ENCODE results near the gene SLC39A3. TPM values are rescaled to one million over a fixed set of nuclear protein-coding genes. Genes with fewer than 3 reads are reported as not detected.

SLC39A3 gene
- total and polyA plus RNA-seq, 2 of the 8 experiments (the other 6 are each of a cell fraction or from before 2014, with no cell fraction given), result 33.0 to 52.9 TPM

GRCh38 chr19:2731181-2731995 is 8.4 kb downstream of the SLC39A3 start:
- no peaks in the 10 kb centered on the region for H3K79me1 ChIP-seq (ENCODE audit: low read depth, low read length)
- CTCF ChIA-PET (ENCODE audit: partially characterized antibody), result interaction anchor here (3.0 kb wide), 1 partner anchor 83 kb away, joined by 14 read pairs; no protein-coding TSS in a partner anchor
- no peak overlapping the region for H3K18ac ChIP-seq (ENCODE audit: extremely low read depth, low read length)
- DNase-seq (ENCODE audit: low read depth in 1 of 2, low spot score in 2 of 2) (no peak), FAIRE-seq (no peak)
- no peak overlapping the region for H3K4me2 ChIP-seq (ENCODE audit: insufficient read depth in 1 of 2, low read depth in 2 of 2, low read length in 2 of 2)
- H3K9me3 ChIP-seq (ENCODE audit: insufficient read depth in 2 of 2, low read depth in 1 of 2, low read length in 1 of 2), result no peaks in the 10 kb centered on the region
- no peak overlapping the region for H2BK12ac ChIP-seq (ENCODE audit: low read depth, low read length)
- H2AK5ac ChIP-seq (ENCODE audit: low read depth, low read length), result no peak overlapping the region
- no peak overlapping the region for H3K4me3 ChIP-seq (ENCODE audit: extremely low read depth in 1 of 4, insufficient read depth in 2 of 4, low read depth in 3 of 4, low read length in 4 of 4)
- H3K36me3 ChIP-seq (ENCODE audit: control insufficient read depth in 2 of 4, insufficient read depth in 4 of 4, low read length in 3 of 4), result peaks cover under 1 to 22% (median 2%) of the 10 kb centered on the region in 4 experiments; a peak in 6 of 8 replicates
- H3K27me3 ChIP-seq (replicated peaks in 1 of 4; ENCODE audit: control insufficient read depth in 3 of 4, extremely low read depth in 1 of 4, insufficient read depth in 3 of 4, low read length in 3 of 4), result no peaks in the 10 kb centered on the region; a peak in 2 of 7 replicates
- H4K5ac ChIP-seq (ENCODE audit: insufficient read length, low read depth, low read length), result no peak overlapping the region
- H2BK120ac ChIP-seq (replicated peaks; ENCODE audit: low read depth, low read length), result no peak overlapping the region
- no peak overlapping the region for H2AFZ ChIP-seq (ENCODE audit: low read length)
- POLR2A ChIA-PET (ENCODE audit: partially characterized antibody), result interaction anchor here (0.6 to 1.2 kb wide), 2 partner anchors 26 to 459 kb away, joined by 3 read pairs; no protein-coding TSS in a partner anchor
- H3K79me2 ChIP-seq (ENCODE audit: control insufficient read depth in 1 of 2, insufficient read depth in 2 of 2, low read length in 2 of 2), result no peaks in the 10 kb centered on the region; a peak in 1 of 4 replicates
- no peak overlapping the region for H4K91ac ChIP-seq (replicated peaks; ENCODE audit: insufficient read length, low read length)
- H2BK15ac ChIP-seq (ENCODE audit: low read length), result no peak overlapping the region
- H2BK5ac ChIP-seq (ENCODE audit: low read depth, low read length), result no peak overlapping the region
- H3K23me2 ChIP-seq (ENCODE audit: low read depth, low read length), result no peaks in the 10 kb centered on the region
- H3K27ac ChIP-seq (ENCODE audit: low read depth, low read length), result no peak overlapping the region
- H3K4ac ChIP-seq (replicated peaks; ENCODE audit: insufficient read length, low read depth, low read length), result no peak overlapping the region
- H4K8ac ChIP-seq (ENCODE audit: extremely low read depth, insufficient read depth, low read length), result no peak overlapping the region
- H4K20me1 ChIP-seq (replicated peaks in 1 of 2; ENCODE audit: control insufficient read depth in 1 of 2, insufficient read depth in 2 of 2, low read length in 2 of 2), result peaks cover 4 to 25% of the 10 kb centered on the region in 2 experiments
- no peak overlapping the region for H3K14ac ChIP-seq (ENCODE audit: insufficient read length)
- H3K9ac ChIP-seq (replicated peaks in 1 of 4; ENCODE audit: extremely low read depth in 1 of 4, low read depth in 3 of 4, low read length in 3 of 4), result no peak overlapping the region
- H3K56ac ChIP-seq (replicated peaks; ENCODE audit: insufficient read length, low read depth, low read length), result no peak overlapping the region
- no peak overlapping the region for H3K23ac ChIP-seq (ENCODE audit: insufficient read length)
- H2BK20ac ChIP-seq (ENCODE audit: low read length), result no peak overlapping the region
- H3K4me1 ChIP-seq (replicated peaks in 1 of 4; ENCODE audit: control insufficient read depth in 3 of 4, insufficient read depth in 4 of 4, low read length in 3 of 4), result peaks cover 0 to 5% (median 0%) of the 10 kb centered on the region in 4 experiments; a peak in 1 of 7 replicates
- WGBS, 2 experiments (ENCODE audit: extremely low coverage in 1 of 2, insufficient coverage in 1 of 2, insufficient read length in 1 of 2, insufficient replicate concordance in 2 of 2, low coverage in 1 of 2, low lambda C conversion rate in 2 of 2, missing lambda C conversion rate in 1 of 2), result 93% methylated on average over 28 of the region's 41 CpGs; no CpG with 5 or more reads in 1 of the 2 experiments
- no peak for TF ChIP-seq POU5F1 (IDR thresholded peaks at IDR 0.05; ENCODE audit: low read depth, low read length)
- TF ChIP-seq BRCA1 (IDR thresholded peaks at IDR 0.05; ENCODE audit: low read depth, low read length), result no peak
- no peak for TF ChIP-seq CBX8 (IDR thresholded peaks at IDR 0.05; ENCODE audit: borderline replicate concordance, low read depth, low read length)
- TF ChIP-seq TAF7 (optimal IDR thresholded peaks at IDR 0.05; ENCODE audit: borderline replicate concordance, low read depth, low read length), result no peak
- TF ChIP-seq SRF (IDR thresholded peaks at IDR 0.05; ENCODE audit: low read depth, low read length), result no peak
- no peak for TF ChIP-seq TBP (IDR thresholded peaks at IDR 0.05; ENCODE audit: low read depth, low read length)
- no peak for TF ChIP-seq KDM5A (IDR thresholded peaks at IDR 0.05; ENCODE audit: low read length)
- no peak for TF ChIP-seq BCL11A (IDR thresholded peaks at IDR 0.05; ENCODE audit: low read depth in 2 of 2, low read length in 2 of 2)
- no peak for TF ChIP-seq GABPA (IDR thresholded peaks at IDR 0.05; ENCODE audit: borderline replicate concordance, insufficient read depth, low read length)
- no peak for TF ChIP-seq ZNF274 (IDR thresholded peaks at IDR 0.05; ENCODE audit: borderline replicate concordance, extremely low read depth, low read length)
- no peak for TF ChIP-seq RFX5 (IDR thresholded peaks at IDR 0.05; ENCODE audit: borderline replicate concordance, low read depth, low read length)
- no peak for TF ChIP-seq ATF3 (IDR thresholded peaks at IDR 0.05; ENCODE audit: insufficient read depth, low read depth, low read length)

Data from H1 (cell line).